ENCODE measurements around the gene MYLIP.
A peak's percentile ranks its signal among the peaks of the same experiment; 100 is the strongest.

Gene MYLIP

DNA sequence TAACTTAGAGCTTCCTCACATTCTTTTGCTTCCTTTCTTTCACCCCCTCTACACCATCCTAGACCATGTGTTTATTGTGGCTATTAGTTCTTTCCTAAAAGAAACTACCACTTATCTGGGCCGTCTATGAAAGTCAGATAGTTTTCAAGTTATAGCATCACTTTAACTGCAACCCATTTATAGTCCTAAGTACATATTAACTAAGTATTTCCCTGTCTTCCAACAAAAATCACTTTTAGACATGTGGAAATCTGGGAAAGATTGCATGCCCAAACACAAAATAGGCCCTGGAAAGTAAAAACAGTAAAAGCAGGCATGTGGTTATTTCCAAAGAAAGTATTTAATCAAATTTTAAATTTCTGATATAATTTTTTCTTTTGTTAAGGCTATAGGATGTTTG, 5.5 kb downstream of the MYLIP start:
- H3K36me3 ChIP-seq = no peaks in the 10 kb centered on the region
- H3K27ac ChIP-seq = peak overlapping the region; percentile 60 to 95
- no peak for DNase-seq
- intact Hi-C loops (cut with DNase I; ENCODE audit: low total_unique reads) = no loop called here
- no peaks in the 10 kb centered on the region for H3K9me3 ChIP-seq
- TF ChIP-seq, protein P1, sequence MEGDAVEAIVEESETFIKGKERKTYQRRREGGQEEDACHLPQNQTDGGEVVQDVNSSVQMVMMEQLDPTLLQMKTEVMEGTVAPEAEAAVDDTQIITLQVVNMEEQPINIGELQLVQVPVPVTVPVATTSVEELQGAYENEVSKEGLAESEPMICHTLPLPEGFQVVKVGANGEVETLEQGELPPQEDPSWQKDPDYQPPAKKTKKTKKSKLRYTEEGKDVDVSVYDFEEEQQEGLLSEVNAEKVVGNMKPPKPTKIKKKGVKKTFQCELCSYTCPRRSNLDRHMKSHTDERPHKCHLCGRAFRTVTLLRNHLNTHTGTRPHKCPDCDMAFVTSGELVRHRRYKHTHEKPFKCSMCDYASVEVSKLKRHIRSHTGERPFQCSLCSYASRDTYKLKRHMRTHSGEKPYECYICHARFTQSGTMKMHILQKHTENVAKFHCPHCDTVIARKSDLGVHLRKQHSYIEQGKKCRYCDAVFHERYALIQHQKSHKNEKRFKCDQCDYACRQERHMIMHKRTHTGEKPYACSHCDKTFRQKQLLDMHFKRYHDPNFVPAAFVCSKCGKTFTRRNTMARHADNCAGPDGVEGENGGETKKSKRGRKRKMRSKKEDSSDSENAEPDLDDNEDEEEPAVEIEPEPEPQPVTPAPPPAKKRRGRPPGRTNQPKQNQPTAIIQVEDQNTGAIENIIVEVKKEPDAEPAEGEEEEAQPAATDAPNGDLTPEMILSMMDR (IDR thresholded peaks at IDR 0.05) = no peak
- H3K27me3 ChIP-seq = no peaks in the 10 kb centered on the region
- peak overlapping the region in 1 of 2 donors; percentile 84 for H3K4me3 ChIP-seq
- H3K4me1 ChIP-seq = peaks cover 0 to 83% (median 65%) of the 10 kb centered on the region in 4 donors

DNA sequence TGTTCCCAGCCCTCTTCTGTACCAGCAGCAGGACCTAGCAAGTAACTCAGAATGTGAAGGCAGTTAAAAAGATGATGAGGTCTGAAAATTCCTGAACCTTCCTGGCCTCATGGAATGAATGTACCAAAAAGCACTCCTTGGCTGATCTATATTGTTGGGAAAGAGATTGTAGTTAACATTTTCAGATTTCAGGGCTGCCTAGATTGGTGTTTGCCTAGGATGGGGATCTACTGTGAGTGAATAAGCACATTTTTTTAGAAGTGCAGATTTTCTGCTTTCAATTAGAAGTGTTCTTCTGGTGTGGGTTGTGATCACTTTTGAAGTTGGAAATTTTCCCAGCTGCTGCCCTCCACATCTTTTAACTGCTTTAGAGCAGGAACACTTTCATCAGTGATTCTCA, 6.2 kb downstream of the MYLIP start:
- Histone ChIP-seq H3K36me3 (no peaks in the 10 kb centered on the region), H3K4me1 (peaks cover 0 to 89% (median 70%) of the 10 kb centered on the region in 4 donors), H3K9me3 (no peaks in the 10 kb centered on the region), H3K27ac (peak overlapping the region; percentile 60 to 95), H3K4me3 (peak overlapping the region; percentile 1 to 84), H3K27me3 (no peaks in the 10 kb centered on the region)
- TF ChIP-seq, protein P1 (IDR thresholded peaks at IDR 0.05) = no peak
- intact Hi-C loops (cut with DNase I; ENCODE audit: low total_unique reads) = no loop called here
- DNase-seq = no peak

DNA sequence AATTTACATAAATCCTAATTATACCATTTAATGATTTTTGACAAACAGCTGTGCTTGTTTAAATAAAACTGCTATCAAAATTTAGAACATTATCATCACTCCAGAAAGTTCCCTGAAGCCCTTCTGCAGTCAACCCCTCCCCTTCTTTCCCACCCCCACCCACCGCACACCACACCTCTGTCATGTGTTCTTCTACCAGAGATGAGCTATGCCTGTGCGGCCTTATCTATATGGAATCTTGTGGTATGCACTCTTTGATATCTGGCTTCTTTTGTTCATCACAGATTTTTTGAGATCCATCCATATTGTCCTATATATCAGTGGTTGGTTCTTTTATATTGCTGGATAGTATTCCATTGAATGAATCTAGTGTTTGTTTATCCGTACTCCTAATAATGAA, 7.2 kb downstream of the MYLIP start:
- no peak for DNase-seq
- TF ChIP-seq, protein P1 (IDR thresholded peaks at IDR 0.05) = no peak
- Histone ChIP-seq H3K4me3 (peak overlapping the region in 1 of 2 donors; percentile 34), H3K9me3 (no peaks in the 10 kb centered on the region), H3K4me1 (peaks cover 0 to 100% (median 76%) of the 10 kb centered on the region in 4 donors), H3K27me3 (no peaks in the 10 kb centered on the region), H3K27ac (peak overlapping the region; percentile 54 to 95), H3K36me3 (peaks cover 0 to 3% (median 0%) of the 10 kb centered on the region in 3 donors)
- intact Hi-C loops (cut with DNase I; ENCODE audit: low total_unique reads) = no loop called here

- TF ChIP-seq, protein P1 (IDR thresholded peaks at IDR 0.05) = no peak
- Histone ChIP-seq H3K4me3 (peak overlapping the region; percentile 1 to 34), H3K4me1 (peaks cover 0 to 100% (median 76%) of the 10 kb centered on the region in 4 donors), H3K36me3 (peaks cover 5 to 8% (median 5%) of the 10 kb centered on the region in 3 donors), H3K27me3 (no peaks in the 10 kb centered on the region), H3K27ac (peak overlapping the region; percentile 54 to 95), H3K9me3 (no peaks in the 10 kb centered on the region)
- DNase-seq = peak in 1 of 2 donors; percentile 63
- intact Hi-C loops (cut with DNase I; ENCODE audit: low total_unique reads) = no loop called here
These were observed 8.0 kb downstream of the MYLIP start for GRCh38 chr6:16136621-16137450.

GRCh38 chr6:16137451-16137801, 8.5 kb downstream of the MYLIP start:
- intact Hi-C loops (cut with DNase I; ENCODE audit: low total_unique reads) = no loop called here
- no peak for DNase-seq
- TF ChIP-seq, protein P1 (IDR thresholded peaks at IDR 0.05) = no peak
- Histone ChIP-seq H3K4me3 (peak overlapping the region in 1 of 2 donors; percentile 34), H3K27me3 (no peaks in the 10 kb centered on the region), H3K9me3 (no peaks in the 10 kb centered on the region), H3K4me1 (peaks cover 0 to 97% (median 73%) of the 10 kb centered on the region in 4 donors), H3K36me3 (peaks cover 9 to 14% (median 11%) of the 10 kb centered on the region in 3 donors), H3K27ac (peak overlapping the region; percentile 54 to 95)

Measured in tibial artery (tissue), 4 donors.